SK-N-SH (cell line): Measurements from ENCODE around the gene PCK2. TPM values are rescaled to one million over a fixed set of nuclear protein-coding genes. Genes with fewer than 3 reads are reported as not detected.

ENCODE experiments used
- CTCF ChIA-PET: fragments of 300-600, 350-600 bp; formaldehyde crosslinking; extraction: SDS; loops from one replicate; lab custom pipeline; 2021; lab: Yijun Ruan, JAX
- POLR2A ChIA-PET: fragments of 350-600 bp; sonication (Branson Sonifier 250); formaldehyde crosslinking; extraction: SDS; loops from one replicate; lab custom pipeline; 2020; ENCODE audit warnings: antibody characterized with exemption, inconsistent platforms; lab: Yijun Ruan, JAX
- DNase-seq: peaks from one replicate; pipeline ENCODE4 v3.0.0; 2012
- H2AFZ ChIP-seq: fragments of 200-600 bp; sonication (generic); 2 replicates; pipeline ENCODE4 v1.8.1; 2016; ENCODE audit warnings: antibody characterized with exemption, mild to moderate bottlenecking, low read depth
- H3F3A ChIP-seq: fragments of 200-600 bp; sonication (generic); replicated peaks from 2 replicates; pipeline ENCODE3; 2016; ENCODE audit warnings: antibody characterized with exemption, mild to moderate bottlenecking; ENCODE audit not compliant: insufficient read depth
- H3K27ac ChIP-seq, 2 experiments: fragments of 200-500 bp in 1 of 2; fragments of 200-600 bp in 1 of 2; sonication (Bioruptor generic) in 1 of 2; sonication (generic), shearing (Covaris generic) in 1 of 2; 2 replicates each; pipeline versions ENCODE4 v1.5.1 to v1.6.1; 2014 to 2016; ENCODE audit warnings: low read depth in 2 of 2, inconsistent platforms in 1 of 2, low read length in 1 of 2, mild to moderate bottlenecking in 1 of 2, mixed read lengths in 1 of 2
- H3K27me3 ChIP-seq: fragments of 200-600 bp; sonication (generic), shearing (Covaris generic); 2 replicates; pipeline ENCODE4 v1.6.1; 2016; ENCODE audit warnings: mixed run types; ENCODE audit not compliant: insufficient read depth
- H3K36me3 ChIP-seq, 2 experiments: fragments of 200-500 bp in 1 of 2; fragments of 200-600 bp in 1 of 2; sonication (Bioruptor generic) in 1 of 2; sonication (generic) in 1 of 2; replicated peaks in 1 of 2; 2 replicates each; pipeline versions ENCODE3 to v1.5.1; 2014 to 2016; ENCODE audit warnings: low read length in 1 of 2, mild to moderate bottlenecking in 1 of 2; ENCODE audit not compliant: insufficient read depth in 2 of 2, control insufficient read depth in 1 of 2
- H3K4me1 ChIP-seq, 2 experiments: fragments of 200-500 bp in 1 of 2; fragments of 200-600 bp in 1 of 2; sonication (Bioruptor generic) in 1 of 2; sonication (generic), shearing (Covaris generic) in 1 of 2; 2 replicates each; pipeline versions ENCODE4 v1.5.1 to v1.6.1; 2014 to 2016; ENCODE audit warnings: low read depth in 1 of 2, low read length in 1 of 2, mixed run types in 1 of 2; ENCODE audit not compliant: insufficient read depth in 2 of 2, control insufficient read depth in 1 of 2
- H3K4me2 ChIP-seq: fragments of 200-600 bp; sonication (generic), shearing (Covaris generic); 2 replicates; pipeline ENCODE4 v1.6.1; 2017; ENCODE audit warnings: mixed run types
- H3K4me3 ChIP-seq, 2 experiments: fragments of 200-500 bp in 1 of 2; fragments of 200-600 bp in 1 of 2; sonication (Bioruptor generic) in 1 of 2; sonication (generic), shearing (Covaris generic) in 1 of 2; 2 replicates each; pipeline versions ENCODE4 v1.5.1 to v1.8.1; 2014 to 2016; ENCODE audit warnings: low read depth in 2 of 2, inconsistent platforms in 1 of 2, low read length in 1 of 2, mild to moderate bottlenecking in 1 of 2, mixed read lengths in 1 of 2, moderate library complexity in 1 of 2
- H3K79me2 ChIP-seq: fragments of 200-600 bp; sonication (generic); 2 replicates; pipeline ENCODE4 v1.8.1; 2017; ENCODE audit warnings: mild to moderate bottlenecking; ENCODE audit not compliant: insufficient read depth
- H3K9ac ChIP-seq: fragments of 200-600 bp; sonication (generic); 2 replicates; pipeline ENCODE4 v1.6.1; 2017; ENCODE audit warnings: mixed run types
- H3K9me2 ChIP-seq: fragments of 200-600 bp; sonication (generic); 2 replicates; pipeline ENCODE4 v1.6.1; 2017; ENCODE audit warnings: mixed run types
- H3K9me3 ChIP-seq: fragments of 200-600 bp; sonication (generic); 2 replicates; pipeline ENCODE4 v1.6.1; 2017; ENCODE audit warnings: mixed run types, mild to moderate bottlenecking, moderate library complexity
- H4K20me1 ChIP-seq: fragments of 200-600 bp; sonication (generic); 2 replicates; pipeline ENCODE4 v1.6.1; 2017; ENCODE audit warnings: mild to moderate bottlenecking, mixed run types; ENCODE audit not compliant: insufficient read depth
- ELF1 ChIP-seq: IDR thresholded peaks from 2 replicates; pipeline ENCODE4 v1.4.0; 2012
- EP300 ChIP-seq, 2 experiments: IDR thresholded peaks; 2 replicates each; pipeline versions ENCODE4 v1.4.0 to v1.6.1; 2012; ENCODE audit warnings: borderline replicate concordance in 1 of 2, low read depth in 1 of 2, low read length in 1 of 2
- FOSL2 ChIP-seq: IDR thresholded peaks from 2 replicates; pipeline ENCODE4 v1.4.0; 2012; ENCODE audit warnings: low read depth, mild to moderate bottlenecking, moderate library complexity, borderline replicate concordance
- FOXM1 ChIP-seq: IDR thresholded peaks from 2 replicates; pipeline ENCODE4 v1.4.0; 2012; ENCODE audit warnings: low read depth, mild to moderate bottlenecking
- IRF3 ChIP-seq: fragments of 150-350 bp; IDR thresholded peaks from 2 replicates; pipeline ENCODE4 v1.6.1; 2016; ENCODE audit warnings: mild to moderate bottlenecking, low read depth, low read length
- JUND ChIP-seq: IDR thresholded peaks from 2 replicates; pipeline ENCODE4 v1.4.0; 2012
- POLR2AphosphoS5 ChIP-seq: IDR thresholded peaks from 2 replicates; pipeline ENCODE4 v1.6.1; 2012; ENCODE audit warnings: low read depth, low read length
- RAD21 ChIP-seq: IDR thresholded peaks from 2 replicates; pipeline ENCODE4 v1.6.1; 2012; ENCODE audit warnings: mild to moderate bottlenecking, low read length
- RCOR1 ChIP-seq: fragments of 150-350 bp; IDR thresholded peaks from 2 replicates; pipeline ENCODE4 v1.6.1; 2017; ENCODE audit warnings: antibody characterized with exemption, low read length
- RFX5 ChIP-seq: IDR thresholded peaks from 2 replicates; pipeline ENCODE4 v1.6.1; 2012; ENCODE audit warnings: mild to moderate bottlenecking, improper control_type of control experiment, low read length
- SMC3 ChIP-seq: IDR thresholded peaks from 2 replicates; pipeline ENCODE4 v1.6.1; 2012; ENCODE audit warnings: low read depth, low read length, improper control_type of control experiment
- YY1 ChIP-seq: IDR thresholded peaks from 2 replicates; pipeline ENCODE4 v1.4.0; 2012; ENCODE audit warnings: low read depth, mild to moderate bottlenecking
- ZBTB33 ChIP-seq: IDR thresholded peaks from 2 replicates; pipeline ENCODE4 v1.4.0; 2012; ENCODE audit warnings: low read depth, borderline replicate concordance
- WGBS: methylation state at CpG from one replicate; pipeline ENCODE4 v1.1.6; 2017; ENCODE audit warnings: low lambda C conversion rate; 5-methylcytosine and 5-hydroxymethylcytosine counted together
- polyA plus RNA-seq, 3 experiments: library from polyadenylated mRNA; depleted of rRNA; stranded (reverse); fragments of >200 nt; gene quantifications; 2 replicates each; pipeline ENCODE4 v1.2.3, GENCODE V29; 2012
- TF ChIP-seq, protein P1 (sequence below): IDR thresholded peaks from 2 replicates; pipeline ENCODE4 v1.4.0; 2012; ENCODE audit warnings: low read depth, borderline replicate concordance
- TF ChIP-seq, protein P2 (sequence below): fragments of 200-600 bp; sonication (generic); IDR thresholded peaks from 2 replicates; pipeline ENCODE4 v1.6.1; 2017; ENCODE audit warnings: antibody characterized with exemption, mild to moderate bottlenecking, moderate library complexity
- TF ChIP-seq, protein P3 (sequence below): IDR thresholded peaks from 2 replicates; pipeline ENCODE4 v1.4.0; 2012; ENCODE audit warnings: low read depth

The PCK2 gene
- polyA plus RNA-seq, 1 of the 3 experiments (the other 2 are of a cell fraction), result 16.6 TPM

- ChIA-PET CTCF (interaction anchor here (1.3 to 2.0 kb wide), 2 partner anchors 14 to 32 kb away, joined by 3 to 5 read pairs; no protein-coding TSS in a partner anchor), POLR2A (interaction anchor here (0.9 kb wide), 1 partner anchor 8 kb away, joined by 4 read pairs; the partner anchor contains the start of gene DCAF11)
- WGBS, result 94% methylated on average over 4 of the region's 4 CpGs
- H4K20me1 ChIP-seq, result no peaks in the 10 kb centered on the region
- peaks cover 2% of the 10 kb centered on the region for H3F3A ChIP-seq
- H3K27ac ChIP-seq, result no peak overlapping the region
- no peak overlapping the region for H2AFZ ChIP-seq
- H3K9me3 ChIP-seq, result no peaks in the 10 kb centered on the region
- no peak overlapping the region for H3K9ac ChIP-seq
- no peaks in the 10 kb centered on the region for H3K79me2 ChIP-seq
- H3K4me3 ChIP-seq, result no peak overlapping the region
- DNase-seq, result no peak
- no peaks in the 10 kb centered on the region for H3K27me3 ChIP-seq
- TF ChIP-seq IRF3, result no peak
- no peak for TF ChIP-seq ZBTB33
- TF ChIP-seq, protein P1, sequence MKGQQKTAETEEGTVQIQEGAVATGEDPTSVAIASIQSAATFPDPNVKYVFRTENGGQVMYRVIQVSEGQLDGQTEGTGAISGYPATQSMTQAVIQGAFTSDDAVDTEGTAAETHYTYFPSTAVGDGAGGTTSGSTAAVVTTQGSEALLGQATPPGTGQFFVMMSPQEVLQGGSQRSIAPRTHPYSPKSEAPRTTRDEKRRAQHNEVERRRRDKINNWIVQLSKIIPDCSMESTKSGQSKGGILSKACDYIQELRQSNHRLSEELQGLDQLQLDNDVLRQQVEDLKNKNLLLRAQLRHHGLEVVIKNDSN, result no peak
- no peak for TF ChIP-seq ELF1
- TF ChIP-seq, protein P2, sequence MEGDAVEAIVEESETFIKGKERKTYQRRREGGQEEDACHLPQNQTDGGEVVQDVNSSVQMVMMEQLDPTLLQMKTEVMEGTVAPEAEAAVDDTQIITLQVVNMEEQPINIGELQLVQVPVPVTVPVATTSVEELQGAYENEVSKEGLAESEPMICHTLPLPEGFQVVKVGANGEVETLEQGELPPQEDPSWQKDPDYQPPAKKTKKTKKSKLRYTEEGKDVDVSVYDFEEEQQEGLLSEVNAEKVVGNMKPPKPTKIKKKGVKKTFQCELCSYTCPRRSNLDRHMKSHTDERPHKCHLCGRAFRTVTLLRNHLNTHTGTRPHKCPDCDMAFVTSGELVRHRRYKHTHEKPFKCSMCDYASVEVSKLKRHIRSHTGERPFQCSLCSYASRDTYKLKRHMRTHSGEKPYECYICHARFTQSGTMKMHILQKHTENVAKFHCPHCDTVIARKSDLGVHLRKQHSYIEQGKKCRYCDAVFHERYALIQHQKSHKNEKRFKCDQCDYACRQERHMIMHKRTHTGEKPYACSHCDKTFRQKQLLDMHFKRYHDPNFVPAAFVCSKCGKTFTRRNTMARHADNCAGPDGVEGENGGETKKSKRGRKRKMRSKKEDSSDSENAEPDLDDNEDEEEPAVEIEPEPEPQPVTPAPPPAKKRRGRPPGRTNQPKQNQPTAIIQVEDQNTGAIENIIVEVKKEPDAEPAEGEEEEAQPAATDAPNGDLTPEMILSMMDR, result no peak
- no peak for TF ChIP-seq POLR2AphosphoS5
- TF ChIP-seq FOXM1, result no peak
- TF ChIP-seq FOSL2, result no peak
- H3K4me2 ChIP-seq, result no peak overlapping the region
- peaks cover 12 to 40% of the 10 kb centered on the region in 2 experiments for H3K36me3 ChIP-seq
- no peaks in the 10 kb centered on the region for H3K9me2 ChIP-seq
- no peaks in the 10 kb centered on the region for H3K4me1 ChIP-seq
These were observed 28.3 kb downstream of the PCK2 start for GRCh38 chr14:24122416-24122815.

DNA sequence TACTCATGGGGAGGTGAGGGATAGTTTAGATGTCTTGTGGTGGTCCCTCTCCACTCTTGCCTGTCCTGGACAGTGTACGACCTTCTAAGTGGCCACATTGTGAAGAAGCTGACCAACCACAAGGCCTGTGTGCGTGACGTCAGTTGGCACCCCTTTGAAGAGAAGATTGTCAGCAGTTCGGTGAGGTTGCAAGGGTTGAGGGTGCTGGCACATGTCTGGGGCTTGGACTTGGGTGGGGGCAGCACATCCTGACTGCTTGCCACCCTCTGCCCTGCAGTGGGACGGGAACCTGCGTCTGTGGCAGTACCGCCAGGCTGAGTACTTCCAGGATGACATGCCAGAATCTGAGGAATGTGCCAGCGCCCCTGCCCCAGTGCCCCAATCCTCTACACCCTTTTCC is 28.8 kb downstream of the PCK2 start:
- H3F3A ChIP-seq, result peaks cover 2% of the 10 kb centered on the region
- no peaks in the 10 kb centered on the region for H3K27me3 ChIP-seq
- H3K79me2 ChIP-seq, result no peaks in the 10 kb centered on the region
- no peak for DNase-seq
- H2AFZ ChIP-seq, result no peak overlapping the region
- 93% methylated on average over 5 of the region's 8 CpGs for WGBS
- H3K4me2 ChIP-seq, result no peak overlapping the region
- POLR2A ChIA-PET, result interaction anchor here (0.9 kb wide), 1 partner anchor 9 kb away, joined by 4 read pairs; the partner anchor contains the start of gene DCAF11
- H3K9me2 ChIP-seq, result no peaks in the 10 kb centered on the region
- no peaks in the 10 kb centered on the region for H3K4me1 ChIP-seq
- no peak overlapping the region for H3K27ac ChIP-seq
- H3K4me3 ChIP-seq, result no peak overlapping the region
- peaks cover 11 to 35% of the 10 kb centered on the region in 2 experiments for H3K36me3 ChIP-seq
- CTCF ChIA-PET, result interaction anchor here (1.3 to 2.0 kb wide), 2 partner anchors 14 to 32 kb away, joined by 3 to 5 read pairs; no protein-coding TSS in a partner anchor
- H3K9ac ChIP-seq, result no peak overlapping the region
- no peaks in the 10 kb centered on the region for H3K9me3 ChIP-seq
- no peaks in the 10 kb centered on the region for H4K20me1 ChIP-seq
- TF ChIP-seq RCOR1 (no peak), JUND (no peak), SMC3 (no peak), YY1 (no peak), IRF3 (no peak), EP300 (IDR thresholded peaks at IDR 0.05; ENCODE audit: borderline replicate concordance in 1 of 2, low read depth in 1 of 2, low read length in 1 of 2) (no peak), ZBTB33 (no peak), RFX5 (no peak), RAD21 (no peak)
- TF ChIP-seq, protein P3, sequence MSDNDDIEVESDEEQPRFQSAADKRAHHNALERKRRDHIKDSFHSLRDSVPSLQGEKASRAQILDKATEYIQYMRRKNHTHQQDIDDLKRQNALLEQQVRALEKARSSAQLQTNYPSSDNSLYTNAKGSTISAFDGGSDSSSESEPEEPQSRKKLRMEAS, result no peak
- TF ChIP-seq, protein P1, result no peak
